A549 (cell line): ENCODE results near the gene TMCO6.

ENCODE experiments used
- BHLHE40 ChIP-seq: IDR thresholded peaks from 2 replicates; pipeline ENCODE4 v1.6.1; 2012; ENCODE audit warnings: low read depth, low read length, inconsistent platforms
- CBX8 ChIP-seq: fragments of 200-600 bp; sonication (generic); IDR thresholded peaks from 2 replicates; pipeline ENCODE4 v1.6.1; 2016
- CHD4 ChIP-seq: fragments of 200-600 bp; sonication (generic); IDR thresholded peaks from 2 replicates; pipeline ENCODE4 v1.6.1; 2016; ENCODE audit warnings: antibody characterized with exemption, mild to moderate bottlenecking, borderline replicate concordance
- KDM1A ChIP-seq: fragments of 200-600 bp; sonication (generic); IDR thresholded peaks from 2 replicates; pipeline ENCODE4 v1.6.1; 2016; ENCODE audit warnings: low read depth, mild to moderate bottlenecking
- POLR2A ChIP-seq: IDR thresholded peaks from 2 replicates; pipeline ENCODE4 v1.6.1; 2012; ENCODE audit warnings: mild to moderate bottlenecking, low read length
- TFCP2L1 ChIP-seq: fragments of 250-450 bp; sonication (Bioruptor Pico); IDR thresholded peaks from 2 replicates; pipeline ENCODE4 v1.5.0; 2021; ENCODE audit warnings: mild to moderate bottlenecking
- TF ChIP-seq, protein P1 (sequence below): fragments of 450-650 bp; IDR thresholded peaks from 2 replicates; pipeline ENCODE4 v1.6.1; 2014; ENCODE audit warnings: antibody characterized with exemption
- TF ChIP-seq, protein P2 (sequence below): fragments of >200 bp; sonication (Bioruptor Twin); formaldehyde crosslinking; IDR thresholded peaks from 3 replicates; pipeline ENCODE4 v1.5.1; 2016

DNA sequence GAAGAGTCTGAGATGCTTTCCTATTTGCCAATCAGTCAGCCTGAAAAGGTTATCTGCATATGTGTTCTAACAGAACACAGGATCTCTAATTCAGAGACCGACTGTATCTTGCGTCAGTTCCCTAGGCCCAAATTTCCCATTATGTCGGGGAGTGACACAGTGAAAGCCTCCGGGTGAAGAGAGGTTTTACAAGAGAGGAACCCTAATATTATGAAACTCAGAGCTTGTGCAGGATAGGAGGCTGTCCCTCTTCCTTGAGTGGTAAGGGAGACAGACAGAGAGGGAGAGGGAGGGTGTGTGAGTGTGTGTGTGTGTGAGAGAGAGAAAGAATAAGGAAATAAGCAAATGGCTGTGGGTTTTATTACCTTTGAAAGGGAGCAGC, 8.2 kb upstream of the TMCO6 start:
- no peak for TF ChIP-seq KDM1A
- no peak for TF ChIP-seq CHD4
- TF ChIP-seq BHLHE40: no peak
- TF ChIP-seq POLR2A: no peak
- no peak for TF ChIP-seq TFCP2L1 (CRISPR knock-in tag)
- TF ChIP-seq, protein P1, sequence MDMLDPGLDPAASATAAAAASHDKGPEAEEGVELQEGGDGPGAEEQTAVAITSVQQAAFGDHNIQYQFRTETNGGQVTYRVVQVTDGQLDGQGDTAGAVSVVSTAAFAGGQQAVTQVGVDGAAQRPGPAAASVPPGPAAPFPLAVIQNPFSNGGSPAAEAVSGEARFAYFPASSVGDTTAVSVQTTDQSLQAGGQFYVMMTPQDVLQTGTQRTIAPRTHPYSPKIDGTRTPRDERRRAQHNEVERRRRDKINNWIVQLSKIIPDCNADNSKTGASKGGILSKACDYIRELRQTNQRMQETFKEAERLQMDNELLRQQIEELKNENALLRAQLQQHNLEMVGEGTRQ: no peak
- TF ChIP-seq, protein P2, sequence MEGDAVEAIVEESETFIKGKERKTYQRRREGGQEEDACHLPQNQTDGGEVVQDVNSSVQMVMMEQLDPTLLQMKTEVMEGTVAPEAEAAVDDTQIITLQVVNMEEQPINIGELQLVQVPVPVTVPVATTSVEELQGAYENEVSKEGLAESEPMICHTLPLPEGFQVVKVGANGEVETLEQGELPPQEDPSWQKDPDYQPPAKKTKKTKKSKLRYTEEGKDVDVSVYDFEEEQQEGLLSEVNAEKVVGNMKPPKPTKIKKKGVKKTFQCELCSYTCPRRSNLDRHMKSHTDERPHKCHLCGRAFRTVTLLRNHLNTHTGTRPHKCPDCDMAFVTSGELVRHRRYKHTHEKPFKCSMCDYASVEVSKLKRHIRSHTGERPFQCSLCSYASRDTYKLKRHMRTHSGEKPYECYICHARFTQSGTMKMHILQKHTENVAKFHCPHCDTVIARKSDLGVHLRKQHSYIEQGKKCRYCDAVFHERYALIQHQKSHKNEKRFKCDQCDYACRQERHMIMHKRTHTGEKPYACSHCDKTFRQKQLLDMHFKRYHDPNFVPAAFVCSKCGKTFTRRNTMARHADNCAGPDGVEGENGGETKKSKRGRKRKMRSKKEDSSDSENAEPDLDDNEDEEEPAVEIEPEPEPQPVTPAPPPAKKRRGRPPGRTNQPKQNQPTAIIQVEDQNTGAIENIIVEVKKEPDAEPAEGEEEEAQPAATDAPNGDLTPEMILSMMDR: no peak
- TF ChIP-seq CBX8: no peak
